Measurements from ENCODE around the gene INVS.
"Not testable (repeated sequence)": the region's sequence is repeated elsewhere in the genome, so short reads cannot be mapped to it uniquely, and the experiment has no call there.

INVS gene

DNA sequence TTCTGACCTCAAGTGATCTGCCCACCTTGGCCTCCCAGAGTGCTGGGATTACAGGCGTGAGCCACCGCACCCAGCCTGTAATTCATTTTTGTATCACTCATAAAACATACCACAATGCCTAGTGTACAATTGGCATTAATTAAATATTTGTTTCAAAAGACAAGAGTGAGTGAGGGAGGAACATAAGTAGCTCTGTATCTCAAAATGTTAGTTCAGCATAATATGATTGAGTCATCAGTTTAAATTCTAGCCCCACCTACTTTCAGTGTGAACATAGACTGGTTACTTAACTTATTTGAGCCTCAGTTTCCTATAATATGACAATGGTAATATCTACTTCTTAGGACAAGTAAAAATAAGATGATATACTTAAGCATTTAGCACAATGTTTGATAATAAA lies 26.9 kb downstream of the INVS start:
- Histone ChIP-seq H3K27ac (no peak overlapping the region), H3K4me3 (no peak overlapping the region)
- DNase-seq (ENCODE audit: low spot score) = no peak
- TF ChIP-seq, protein P1, sequence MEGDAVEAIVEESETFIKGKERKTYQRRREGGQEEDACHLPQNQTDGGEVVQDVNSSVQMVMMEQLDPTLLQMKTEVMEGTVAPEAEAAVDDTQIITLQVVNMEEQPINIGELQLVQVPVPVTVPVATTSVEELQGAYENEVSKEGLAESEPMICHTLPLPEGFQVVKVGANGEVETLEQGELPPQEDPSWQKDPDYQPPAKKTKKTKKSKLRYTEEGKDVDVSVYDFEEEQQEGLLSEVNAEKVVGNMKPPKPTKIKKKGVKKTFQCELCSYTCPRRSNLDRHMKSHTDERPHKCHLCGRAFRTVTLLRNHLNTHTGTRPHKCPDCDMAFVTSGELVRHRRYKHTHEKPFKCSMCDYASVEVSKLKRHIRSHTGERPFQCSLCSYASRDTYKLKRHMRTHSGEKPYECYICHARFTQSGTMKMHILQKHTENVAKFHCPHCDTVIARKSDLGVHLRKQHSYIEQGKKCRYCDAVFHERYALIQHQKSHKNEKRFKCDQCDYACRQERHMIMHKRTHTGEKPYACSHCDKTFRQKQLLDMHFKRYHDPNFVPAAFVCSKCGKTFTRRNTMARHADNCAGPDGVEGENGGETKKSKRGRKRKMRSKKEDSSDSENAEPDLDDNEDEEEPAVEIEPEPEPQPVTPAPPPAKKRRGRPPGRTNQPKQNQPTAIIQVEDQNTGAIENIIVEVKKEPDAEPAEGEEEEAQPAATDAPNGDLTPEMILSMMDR (IDR thresholded peaks at IDR 0.05) = no peak

DNA sequence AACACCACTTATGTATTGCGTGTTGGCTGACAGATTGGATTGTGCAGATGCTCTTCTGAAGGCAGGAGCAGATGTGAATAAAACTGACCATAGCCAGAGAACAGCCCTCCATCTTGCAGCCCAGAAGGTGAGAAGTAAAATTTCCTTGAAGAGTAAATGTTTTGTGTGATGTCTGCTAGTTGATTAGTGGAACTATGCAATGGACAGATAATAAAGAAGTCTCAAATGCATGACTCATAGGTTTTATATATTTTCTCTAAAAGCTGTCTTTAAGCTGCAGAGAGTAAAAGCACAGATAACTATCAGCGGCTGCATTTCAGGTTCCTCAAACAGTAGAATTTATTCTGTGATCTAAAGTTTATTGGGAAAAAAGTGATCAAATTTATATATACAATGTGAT lies 27.4 kb downstream of the INVS start:
- no peak overlapping the region for H3K27ac ChIP-seq
- no peak overlapping the region for H3K4me3 ChIP-seq
- no peak for DNase-seq (ENCODE audit: low spot score)
- TF ChIP-seq, protein P1 (IDR thresholded peaks at IDR 0.05) = no peak

DNA sequence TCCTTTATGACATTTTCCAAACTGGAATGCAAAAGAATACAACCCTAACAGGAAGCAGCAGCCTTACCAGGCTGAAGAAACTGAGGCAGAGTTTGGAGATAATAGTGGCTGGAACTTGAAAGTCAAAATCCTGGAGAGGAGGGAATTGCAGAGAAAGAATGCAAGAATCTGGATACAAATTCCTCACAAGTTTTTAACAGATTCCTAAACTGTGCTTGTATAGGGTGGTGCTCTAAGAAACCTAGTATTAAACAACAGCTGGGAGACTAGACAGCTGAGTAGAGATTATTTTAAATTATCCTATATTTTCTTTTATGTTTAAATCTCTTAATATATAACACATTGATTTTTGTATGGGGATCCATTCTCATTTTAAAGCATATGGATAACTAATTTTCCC lies 30.7 kb downstream of the INVS start:
- TF ChIP-seq, protein P1 (IDR thresholded peaks at IDR 0.05) = no peak
- H3K27ac ChIP-seq = no peak overlapping the region
- no peak for DNase-seq (ENCODE audit: low spot score)
- H3K4me3 ChIP-seq = no peak overlapping the region

DNA sequence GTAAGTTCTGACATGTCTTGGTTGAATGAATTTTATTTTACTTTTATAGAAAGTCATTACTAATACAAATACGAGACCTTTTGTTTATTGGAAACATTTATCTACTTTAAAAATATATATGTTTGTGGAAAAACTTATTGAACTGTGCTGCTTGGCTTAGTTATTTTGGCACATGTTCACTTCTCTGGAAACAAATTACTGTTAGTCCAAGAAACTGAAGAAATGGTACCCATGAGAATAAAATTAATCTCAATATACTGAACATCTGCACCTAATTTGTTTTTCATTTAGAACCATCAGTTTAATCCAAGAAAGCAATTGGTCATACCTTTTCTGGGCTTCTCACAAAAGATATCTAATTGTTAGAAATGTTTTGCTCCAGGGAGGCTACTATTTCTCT lies 32.2 kb downstream of the INVS start:
- DNase-seq (ENCODE audit: low spot score) = no peak
- H3K4me3 ChIP-seq = no peak overlapping the region
- TF ChIP-seq, protein P1 (IDR thresholded peaks at IDR 0.05) = no peak
- H3K27ac ChIP-seq = no peak overlapping the region

DNA sequence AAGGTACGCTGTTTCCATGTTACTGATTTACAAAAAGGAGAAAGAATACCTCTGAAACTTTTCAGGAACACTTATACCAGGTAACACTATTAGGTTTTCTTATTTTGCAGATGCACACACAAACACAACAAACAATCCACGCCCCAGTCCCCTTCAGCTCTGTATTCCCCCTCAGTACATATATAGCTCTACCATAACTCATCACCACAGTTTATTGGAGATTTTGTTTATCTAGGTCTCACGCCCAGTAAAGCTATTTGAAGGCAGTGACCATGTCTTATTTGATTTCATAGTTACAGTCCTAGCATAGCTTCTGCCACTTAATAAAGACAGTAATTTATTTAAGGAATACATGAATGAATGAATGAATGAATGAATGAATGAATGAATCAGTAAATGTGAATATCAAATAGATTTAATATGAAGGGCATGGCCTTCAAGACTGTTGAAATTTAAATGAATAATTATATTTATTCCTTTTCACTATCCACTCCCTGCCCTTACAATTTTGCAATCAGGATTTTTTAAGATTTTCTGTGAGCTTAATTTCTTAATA lies 32.9 kb downstream of the INVS start:
- no peak for DNase-seq (ENCODE audit: low spot score)
- H3K27ac ChIP-seq = no peak overlapping the region

DNA sequence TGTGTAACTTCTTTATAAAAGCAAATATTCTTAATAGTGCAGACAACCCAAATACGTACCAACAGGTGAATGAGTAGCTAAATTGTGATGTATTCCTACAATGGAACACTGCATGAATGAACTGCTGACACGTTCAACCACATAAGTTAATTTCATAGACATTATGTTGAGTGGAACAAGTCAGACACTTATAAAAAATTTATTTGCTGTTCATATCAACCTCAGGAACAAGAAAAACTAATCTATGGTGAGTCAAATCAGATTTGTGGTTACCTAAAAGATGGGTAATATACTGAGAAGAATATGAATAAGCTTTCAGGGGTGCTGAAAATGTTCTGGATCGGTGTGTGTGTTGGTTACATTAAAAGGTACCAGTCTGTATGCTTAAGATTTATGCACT lies 35.7 kb downstream of the INVS start:
- Histone ChIP-seq H3K27ac (no peak overlapping the region), H3K4me3 (no peak overlapping the region)
- DNase-seq (ENCODE audit: low spot score) = no peak
- TF ChIP-seq, protein P1 (IDR thresholded peaks at IDR 0.05) = no peak

More for the DNA sequence above, 32.9 kb downstream of the INVS start:
- TF ChIP-seq, protein P1 (IDR thresholded peaks at IDR 0.05) = no peak
- H3K4me3 ChIP-seq = no peak overlapping the region

DNA sequence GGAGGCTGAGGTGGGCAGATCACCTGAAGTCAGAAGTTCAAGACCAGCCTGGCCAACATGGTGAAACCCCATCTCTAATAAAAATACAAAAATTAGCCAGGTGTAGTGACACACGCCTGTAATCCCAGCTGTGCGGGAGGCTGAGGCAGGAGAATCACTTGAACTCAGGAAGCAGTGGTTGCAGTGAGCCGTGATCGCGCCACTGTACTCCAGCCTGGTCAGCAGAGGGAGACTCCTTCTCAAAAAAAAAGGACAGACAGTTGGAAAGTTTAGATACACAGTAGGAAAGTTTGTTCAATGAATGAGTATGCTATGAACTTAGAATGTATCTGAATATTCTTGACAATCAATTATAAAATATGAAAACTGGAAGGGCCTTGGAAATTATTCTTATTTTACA lies 37.8 kb downstream of the INVS start:
- H3K27ac ChIP-seq; DNase-seq (ENCODE audit: low spot score); H3K4me3 ChIP-seq: not testable (repeated sequence)

DNA sequence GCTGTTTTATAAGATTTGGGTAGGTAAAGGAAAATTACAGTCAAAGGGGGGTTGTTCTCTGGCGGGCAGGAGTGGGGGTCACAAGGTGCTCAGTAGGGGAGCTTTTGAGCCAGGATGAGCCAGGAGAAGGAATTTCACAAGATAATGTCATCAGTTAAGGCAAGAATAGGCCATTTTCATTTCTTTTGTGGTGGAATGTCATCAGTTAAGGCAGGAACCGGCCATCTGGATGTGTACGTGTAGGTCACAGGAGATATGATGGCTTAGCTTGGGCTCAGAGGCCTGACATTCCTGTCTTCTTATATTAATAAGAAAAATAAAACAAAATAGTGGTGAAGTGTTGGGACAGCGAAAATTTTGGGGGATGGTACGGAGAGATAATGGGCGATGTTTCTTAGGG lies 41.3 kb downstream of the INVS start:
- not testable (repeated sequence) for H3K27ac ChIP-seq; DNase-seq (ENCODE audit: low spot score); H3K4me3 ChIP-seq

DNA sequence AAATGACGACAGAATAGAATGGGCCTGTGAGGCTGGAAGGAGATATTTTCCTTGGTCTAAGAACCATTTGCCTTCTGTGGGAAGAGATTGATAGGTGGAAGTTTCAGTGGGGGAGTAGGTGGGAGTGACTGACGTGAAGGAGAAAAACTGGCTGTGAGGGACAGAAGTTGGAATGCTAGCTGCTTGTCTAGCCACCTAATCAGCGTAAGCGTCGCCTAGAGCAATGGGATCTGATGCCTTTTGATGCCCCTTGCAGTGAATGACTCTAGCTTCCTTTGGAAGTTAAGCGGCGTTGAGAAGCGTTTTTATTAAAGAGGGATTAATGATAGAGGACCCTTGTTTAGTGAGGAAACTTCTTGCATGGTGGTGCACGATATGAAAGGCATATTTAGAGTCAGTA lies 42.8 kb downstream of the INVS start:
- DNase-seq (ENCODE audit: low spot score); H3K27ac ChIP-seq; H3K4me3 ChIP-seq: not testable (repeated sequence)

DNA sequence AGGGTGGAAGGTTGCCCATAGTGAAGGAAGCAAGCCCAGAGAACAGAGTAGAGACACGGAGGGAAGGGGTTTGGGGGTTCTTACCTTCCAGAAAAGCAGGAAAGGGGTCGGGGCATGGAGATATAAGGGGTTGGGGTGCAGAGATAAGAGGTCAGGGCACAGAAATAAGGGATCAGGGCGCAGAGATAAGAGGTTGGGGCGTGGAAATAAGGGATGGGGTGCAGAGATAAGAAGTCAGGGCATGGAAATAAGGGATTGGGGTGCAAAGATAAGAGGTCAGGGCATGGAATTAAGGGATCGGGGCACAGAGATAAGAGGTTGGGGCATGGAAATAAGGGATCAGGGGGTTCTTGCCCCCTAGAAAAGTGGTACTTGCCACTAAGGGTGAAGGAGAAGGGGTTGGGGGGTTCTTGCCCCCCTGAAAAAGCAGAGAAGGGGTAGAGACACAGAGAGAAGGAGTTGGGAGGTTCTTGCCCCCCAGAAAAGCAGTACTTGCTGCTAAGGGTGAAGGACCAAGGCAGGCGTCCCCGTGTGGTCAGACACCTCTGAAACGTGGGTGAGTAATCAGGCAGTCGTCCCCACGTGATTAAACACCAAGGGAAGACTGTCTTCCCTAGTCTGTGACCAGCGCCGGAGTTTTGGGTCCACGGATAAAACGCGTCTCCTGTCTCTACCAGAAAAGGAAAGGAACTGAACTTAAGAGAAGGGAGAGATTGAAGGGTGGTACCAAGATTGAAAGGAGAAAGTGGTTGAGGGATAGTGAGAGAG lies 46.3 kb downstream of the INVS start:
- not testable (repeated sequence) for H3K27ac ChIP-seq; H3K4me3 ChIP-seq; DNase-seq (ENCODE audit: low spot score)

DNA sequence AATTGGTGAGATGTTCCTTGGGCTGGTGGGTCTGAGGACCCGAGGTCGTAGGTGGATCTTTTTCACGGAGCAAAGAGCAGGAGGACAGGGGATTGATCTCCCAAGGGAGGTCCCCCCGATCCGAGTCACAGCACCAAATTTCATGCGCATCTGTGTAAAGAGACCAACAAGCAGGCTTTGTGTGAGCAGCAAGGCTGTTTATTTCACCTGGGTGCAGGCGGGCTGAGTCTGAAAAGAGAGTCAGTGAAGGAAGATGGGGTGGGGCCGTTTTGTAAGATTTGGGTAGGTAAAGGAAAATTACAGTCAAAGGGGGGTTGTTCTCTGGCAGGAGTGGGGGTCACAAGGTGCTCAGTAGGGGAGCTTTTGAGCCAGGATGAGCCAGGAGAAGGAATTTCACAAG lies 46.9 kb downstream of the INVS start:
- DNase-seq (ENCODE audit: low spot score); H3K4me3 ChIP-seq; H3K27ac ChIP-seq: not testable (repeated sequence)

Measured in coronary artery (tissue), 2 donors.